GM23338 (cell line): ENCODE results near the gene ATF1. TPM values are rescaled to one million over a fixed set of nuclear protein-coding genes. Genes with fewer than 3 reads are reported as not detected.
A peak's percentile ranks its signal among the peaks of the same experiment; 100 is the strongest.

Experiments used
- ATAC-seq: fragments of 200-7000 bp; cut with Tn5 transposase; 3 replicates; pipeline ENCODE4 v1.9.1; 2020
- DNase-seq: peaks from one replicate; pipeline ENCODE4 v3.0.0-alpha.2; 2015; ENCODE audit warnings: low spot score
- H2AFZ ChIP-seq: fragments of 200-600 bp; sonication (generic); 2 replicates; pipeline ENCODE4 v1.8.0; 2016; ENCODE audit warnings: antibody characterized with exemption, mild to moderate bottlenecking, moderate library complexity
- H3F3A ChIP-seq: fragments of 200-600 bp; sonication (generic); replicated peaks from 2 replicates; pipeline ENCODE4 v1.8.0; 2017; ENCODE audit warnings: antibody characterized with exemption, mixed run types, low read depth
- H3K27ac ChIP-seq: fragments of 200-600 bp; sonication (generic); 2 replicates; pipeline ENCODE4 v1.6.1; 2016; ENCODE audit warnings: low read depth
- H3K27me3 ChIP-seq: fragments of 200-600 bp; sonication (generic); 2 replicates; pipeline ENCODE4 v1.8.0; 2016; ENCODE audit warnings: mild to moderate bottlenecking, mixed run types, moderate library complexity; ENCODE audit not compliant: insufficient read depth
- H3K36me3 ChIP-seq: fragments of 200-600 bp; sonication (generic); 2 replicates; pipeline ENCODE4 v1.8.0; 2016; ENCODE audit warnings: mild to moderate bottlenecking; ENCODE audit not compliant: insufficient read depth
- H3K4me1 ChIP-seq: fragments of 200-600 bp; sonication (generic); 2 replicates; pipeline ENCODE4 v1.8.0; 2016; ENCODE audit warnings: mild to moderate bottlenecking, moderate library complexity; ENCODE audit not compliant: insufficient read depth
- H3K4me2 ChIP-seq: fragments of 200-600 bp; sonication (generic); 2 replicates; pipeline ENCODE4 v1.7.1; 2017; ENCODE audit warnings: mixed run types
- H3K4me3 ChIP-seq: fragments of 200-600 bp; sonication (generic); 2 replicates; pipeline ENCODE4 v1.6.1; 2016; ENCODE audit warnings: mixed run types
- H3K79me2 ChIP-seq: fragments of 200-600 bp; sonication (generic); replicated peaks from 2 replicates; pipeline ENCODE4 v1.8.0; 2017; ENCODE audit warnings: mild to moderate bottlenecking; ENCODE audit not compliant: insufficient read depth
- H3K9me2 ChIP-seq: fragments of 200-600 bp; sonication (generic); 2 replicates; pipeline ENCODE4 v1.8.0; 2017; ENCODE audit not compliant: insufficient read depth
- H4K20me1 ChIP-seq: fragments of 200-600 bp; sonication (generic); replicated peaks from 2 replicates; pipeline ENCODE4 v1.8.0; 2017; ENCODE audit warnings: mild to moderate bottlenecking; ENCODE audit not compliant: insufficient read depth
- H3K27ac Mint-ChIP-seq: 2 replicates; pipeline ENCODE4 v1.8.0; 2020; ENCODE audit warnings: inconsistent platforms, mild to moderate bottlenecking, moderate library complexity, mixed read lengths
- H3K27me3 Mint-ChIP-seq: 3 replicates; pipeline ENCODE4 v1.8.0; 2022; ENCODE audit warnings: low read depth, mild to moderate bottlenecking, moderate library complexity, mixed read lengths, inconsistent platforms; ENCODE audit not compliant: insufficient read depth, poor library complexity
- H3K36me3 Mint-ChIP-seq: 3 replicates; pipeline ENCODE4 v1.8.0; 2021; ENCODE audit warnings: low read depth, mild to moderate bottlenecking, inconsistent platforms, moderate library complexity, mixed read lengths
- H3K4me1 Mint-ChIP-seq: 3 replicates; pipeline ENCODE4 v1.8.0; 2020; ENCODE audit warnings: mild to moderate bottlenecking, inconsistent platforms, mixed read lengths
- H3K4me3 Mint-ChIP-seq: 3 replicates; pipeline ENCODE4 v1.8.0; 2021; ENCODE audit warnings: moderate library complexity, mild to moderate bottlenecking, inconsistent platforms, mixed read lengths
- H3K9me3 Mint-ChIP-seq: 3 replicates; pipeline ENCODE4 v1.8.0; 2020; ENCODE audit warnings: moderate library complexity, mild to moderate bottlenecking, inconsistent platforms, mixed read lengths
- CREB1 ChIP-seq: fragments of 250-450 bp; sonication (Bioruptor Pico); IDR thresholded peaks from 2 replicates; pipeline ENCODE4 v1.5.0; 2020; ENCODE audit warnings: low read depth, mild to moderate bottlenecking, moderate library complexity
- CTCF ChIP-seq, 2 experiments: fragments of 200-600 bp in 1 of 2; sonication (generic) in 1 of 2; conservative IDR thresholded peaks; 2 replicates each; pipeline versions ENCODE4 v1.5.1 to v1.6.1; 2016 to 2017; ENCODE audit warnings: antibody characterized with exemption in 2 of 2, low read depth in 2 of 2, mild to moderate bottlenecking in 2 of 2, moderate library complexity in 1 of 2
- EZH2 ChIP-seq: fragments of 200-600 bp; sonication (generic); IDR thresholded peaks from one replicate; pipeline ENCODE4 v1.8.0; 2017; ENCODE audit warnings: antibody characterized with exemption, mild to moderate bottlenecking, low read depth; ENCODE audit not compliant: unreplicated experiment
- EZH2phosphoT487 ChIP-seq: fragments of 200-600 bp; sonication (generic); IDR thresholded peaks from one replicate; pipeline ENCODE4 v1.8.1; 2018; ENCODE audit warnings: antibody characterized with exemption; ENCODE audit not compliant: unreplicated experiment
- JUNB ChIP-seq: IDR thresholded peaks from one replicate; pipeline ENCODE4 v1.6.1; 2016; ENCODE audit warnings: antibody characterized with exemption; ENCODE audit not compliant: unreplicated experiment
- NANOG ChIP-seq: IDR thresholded peaks from 2 replicates; pipeline ENCODE4 v1.6.1; 2016; ENCODE audit warnings: antibody characterized with exemption, borderline replicate concordance
- POLR2AphosphoS5 ChIP-seq: IDR thresholded peaks from 2 replicates; pipeline ENCODE4 v1.6.1; 2016; ENCODE audit warnings: antibody characterized with exemption, low read depth
- STAT1 ChIP-seq: IDR thresholded peaks from one replicate; pipeline ENCODE4 v1.6.1; 2016; ENCODE audit warnings: antibody characterized with exemption; ENCODE audit not compliant: unreplicated experiment
- ZNF114 ChIP-seq: fragments of 250-450 bp; sonication (Bioruptor Pico); IDR thresholded peaks from 2 replicates; pipeline ENCODE4 v1.5.0; 2020; ENCODE audit warnings: mild to moderate bottlenecking, moderate library complexity
- ZNF331 ChIP-seq: fragments of 250-450 bp; sonication (Bioruptor Pico); IDR thresholded peaks from 2 replicates; pipeline ENCODE4 v1.5.0; 2020; ENCODE audit warnings: low read depth, mild to moderate bottlenecking, moderate library complexity
- ZNF462 ChIP-seq: fragments of 250-450 bp; sonication (Bioruptor Pico); IDR thresholded peaks from 2 replicates; pipeline ENCODE4 v1.5.0; 2020; ENCODE audit warnings: mild to moderate bottlenecking, moderate library complexity
- polyA plus RNA-seq: library from polyadenylated mRNA; unstranded; fragments of >200 nt; fragmentation: Nextera tagmentation; extraction: Ambion mirVana; gene quantifications from 2 replicates; pipeline ENCODE4 v1.2.1, GENCODE V29; 2016
- total RNA-seq: library from RNA; depleted of rRNA; stranded (reverse); fragments of >200 nt; shearing (Covaris generic); gene quantifications from 2 replicates; pipeline ENCODE4 v1.2.3, GENCODE V29; 2014
- TF ChIP-seq, protein P1 (sequence below): IDR thresholded peaks from one replicate; pipeline ENCODE4 v1.6.1; 2018; ENCODE audit warnings: antibody characterized with exemption; ENCODE audit not compliant: unreplicated experiment
- TF ChIP-seq, protein P2 (sequence below): IDR thresholded peaks from 2 replicates; pipeline ENCODE4 v1.6.1; 2016; ENCODE audit warnings: antibody characterized with exemption

The ATF1 gene
- total and polyA plus RNA-seq, 2 experiments from 2014 or later, result 17.5 to 22.7 TPM

DNA sequence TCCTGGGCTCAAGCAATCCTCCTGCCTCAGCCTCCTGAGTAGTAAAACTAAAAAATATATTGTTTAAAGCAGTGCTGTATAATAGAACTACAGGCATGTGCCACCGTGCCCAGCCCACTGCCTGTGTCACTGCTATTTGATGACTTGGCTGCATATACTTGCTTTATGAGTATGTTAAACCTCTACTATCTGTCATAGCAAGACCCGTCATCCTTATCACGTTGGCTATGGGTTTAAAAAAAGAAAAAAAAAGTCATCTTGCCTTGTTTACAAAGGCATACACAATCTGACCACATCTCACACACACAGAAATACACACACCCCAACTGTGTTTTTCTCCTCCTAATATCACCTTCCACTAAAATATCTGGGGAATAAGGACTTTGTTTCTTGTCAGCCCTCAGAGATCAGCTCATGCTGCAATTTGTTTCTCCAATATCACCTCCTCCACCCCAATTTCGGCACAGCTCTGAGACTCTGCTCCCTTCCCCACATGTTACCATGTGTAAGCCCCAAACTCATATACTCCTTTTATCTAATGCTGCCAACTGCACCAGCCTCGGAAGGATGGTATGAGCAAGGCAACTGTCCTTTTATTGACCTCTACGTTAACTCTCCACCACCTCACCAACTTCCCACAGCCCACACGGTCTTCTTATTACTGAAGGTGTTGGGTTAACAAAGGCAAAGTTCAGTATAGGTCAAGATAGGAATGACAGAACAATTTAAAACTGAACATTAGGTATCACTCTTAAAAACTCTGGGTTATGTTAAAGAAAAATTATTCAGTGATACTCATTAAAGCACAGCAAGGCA is 78.0 kb downstream of the ATF1 start:
- H3K27ac Mint-ChIP-seq, result no peak overlapping the region
- no peak for ATAC-seq
- no peaks in the 10 kb centered on the region for H3K4me1 Mint-ChIP-seq
- TF ChIP-seq EZH2phosphoT487 (no peak), CTCF (conservative IDR thresholded peaks at IDR 0.05; ENCODE audit: low read depth in 2 of 2) (no peak), POLR2AphosphoS5 (no peak), ZNF114 (CRISPR knock-in tag) (no peak), ZNF331 (CRISPR knock-in tag) (no peak), NANOG (no peak), EZH2 (no peak), STAT1 (no peak), CREB1 (CRISPR knock-in tag) (no peak), JUNB (no peak), ZNF462 (no peak)
- TF ChIP-seq, protein P1, sequence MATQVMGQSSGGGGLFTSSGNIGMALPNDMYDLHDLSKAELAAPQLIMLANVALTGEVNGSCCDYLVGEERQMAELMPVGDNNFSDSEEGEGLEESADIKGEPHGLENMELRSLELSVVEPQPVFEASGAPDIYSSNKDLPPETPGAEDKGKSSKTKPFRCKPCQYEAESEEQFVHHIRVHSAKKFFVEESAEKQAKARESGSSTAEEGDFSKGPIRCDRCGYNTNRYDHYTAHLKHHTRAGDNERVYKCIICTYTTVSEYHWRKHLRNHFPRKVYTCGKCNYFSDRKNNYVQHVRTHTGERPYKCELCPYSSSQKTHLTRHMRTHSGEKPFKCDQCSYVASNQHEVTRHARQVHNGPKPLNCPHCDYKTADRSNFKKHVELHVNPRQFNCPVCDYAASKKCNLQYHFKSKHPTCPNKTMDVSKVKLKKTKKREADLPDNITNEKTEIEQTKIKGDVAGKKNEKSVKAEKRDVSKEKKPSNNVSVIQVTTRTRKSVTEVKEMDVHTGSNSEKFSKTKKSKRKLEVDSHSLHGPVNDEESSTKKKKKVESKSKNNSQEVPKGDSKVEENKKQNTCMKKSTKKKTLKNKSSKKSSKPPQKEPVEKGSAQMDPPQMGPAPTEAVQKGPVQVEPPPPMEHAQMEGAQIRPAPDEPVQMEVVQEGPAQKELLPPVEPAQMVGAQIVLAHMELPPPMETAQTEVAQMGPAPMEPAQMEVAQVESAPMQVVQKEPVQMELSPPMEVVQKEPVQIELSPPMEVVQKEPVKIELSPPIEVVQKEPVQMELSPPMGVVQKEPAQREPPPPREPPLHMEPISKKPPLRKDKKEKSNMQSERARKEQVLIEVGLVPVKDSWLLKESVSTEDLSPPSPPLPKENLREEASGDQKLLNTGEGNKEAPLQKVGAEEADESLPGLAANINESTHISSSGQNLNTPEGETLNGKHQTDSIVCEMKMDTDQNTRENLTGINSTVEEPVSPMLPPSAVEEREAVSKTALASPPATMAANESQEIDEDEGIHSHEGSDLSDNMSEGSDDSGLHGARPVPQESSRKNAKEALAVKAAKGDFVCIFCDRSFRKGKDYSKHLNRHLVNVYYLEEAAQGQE, result no peak
- TF ChIP-seq, protein P2, sequence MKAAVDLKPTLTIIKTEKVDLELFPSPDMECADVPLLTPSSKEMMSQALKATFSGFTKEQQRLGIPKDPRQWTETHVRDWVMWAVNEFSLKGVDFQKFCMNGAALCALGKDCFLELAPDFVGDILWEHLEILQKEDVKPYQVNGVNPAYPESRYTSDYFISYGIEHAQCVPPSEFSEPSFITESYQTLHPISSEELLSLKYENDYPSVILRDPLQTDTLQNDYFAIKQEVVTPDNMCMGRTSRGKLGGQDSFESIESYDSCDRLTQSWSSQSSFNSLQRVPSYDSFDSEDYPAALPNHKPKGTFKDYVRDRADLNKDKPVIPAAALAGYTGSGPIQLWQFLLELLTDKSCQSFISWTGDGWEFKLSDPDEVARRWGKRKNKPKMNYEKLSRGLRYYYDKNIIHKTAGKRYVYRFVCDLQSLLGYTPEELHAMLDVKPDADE, result no peak
- H3K79me2 ChIP-seq, result no peaks in the 10 kb centered on the region
- H3K36me3 Mint-ChIP-seq, result peaks cover 10% of the 10 kb centered on the region; the same call in 2 of the 3 replicates
- H3K27me3 ChIP-seq, result no peaks in the 10 kb centered on the region
- H3K4me2 ChIP-seq, result no peak overlapping the region
- no peaks in the 10 kb centered on the region for H3K36me3 ChIP-seq
- no peak overlapping the region for H3K4me3 ChIP-seq
- H4K20me1 ChIP-seq, result no peaks in the 10 kb centered on the region
- H3K4me1 ChIP-seq, result peaks cover 11% of the 10 kb centered on the region
- H3F3A ChIP-seq, result no peaks in the 10 kb centered on the region
- H3K27me3 Mint-ChIP-seq, result peaks cover 3% of the 10 kb centered on the region
- peak overlapping the region; percentile 33 for H2AFZ ChIP-seq
- H3K4me3 Mint-ChIP-seq, result no peak overlapping the region
- H3K27ac ChIP-seq, result no peak overlapping the region
- no peak for DNase-seq
- H3K9me2 ChIP-seq, result peaks cover 6% of the 10 kb centered on the region; the same call in 1 of the 2 replicates
- H3K9me3 Mint-ChIP-seq, result peaks cover 11% of the 10 kb centered on the region
